ENCODE results near the gene CPNE5. TPM values are rescaled to one million over a fixed set of nuclear protein-coding genes. Genes with fewer than 3 reads are reported as not detected.

Gene CPNE5
- total RNA-seq, 3 donors from 2014 or later (not counting 1 experiment from before 2014, with no cell fraction given), result 1.2 to 8.5 (median 2.0) TPM

GRCh38 chr6:36762123-36762522, 77.1 kb downstream of the CPNE5 start:
- DNase-seq, result no peak
- intact Hi-C loops (cut with micrococcal nuclease), result no loop called here
- TF ChIP-seq CTCF (IDR thresholded peaks at IDR 0.05), result no peak
- H3K36me3 ChIP-seq (ENCODE audit: control insufficient read depth, insufficient read depth, low read length), result no peaks in the 10 kb centered on the region
- no peak for ATAC-seq
- Mint-ChIP-seq H3K27me3 (ENCODE audit: low read depth in 2 of 2) (peaks cover 0 to 6% of the 10 kb centered on the region in 2 donors), H3K27ac (no peak overlapping the region), H3K36me3 (no peaks in the 10 kb centered on the region), H3K9me3 (no peaks in the 10 kb centered on the region), H3K4me1 (peaks cover 19% of the 10 kb centered on the region in 2 donors), H3K4me3 (no peak overlapping the region)
- peaks cover 36% of the 10 kb centered on the region for H3K4me1 ChIP-seq (ENCODE audit: control insufficient read depth, insufficient read depth, low read length)
- no peaks in the 10 kb centered on the region for H3K27me3 ChIP-seq (ENCODE audit: control insufficient read depth, insufficient read depth, low read length)
- no peak overlapping the region for H3K4me3 ChIP-seq (ENCODE audit: low read length)
- 96% methylated on average over 10 of the region's 11 CpGs for WGBS (ENCODE audit: insufficient coverage)
- no peaks in the 10 kb centered on the region for H3K9me3 ChIP-seq (ENCODE audit: control insufficient read depth, insufficient read depth, low read length)
- no peak overlapping the region for H3K27ac ChIP-seq (ENCODE audit: low read length)

DNA sequence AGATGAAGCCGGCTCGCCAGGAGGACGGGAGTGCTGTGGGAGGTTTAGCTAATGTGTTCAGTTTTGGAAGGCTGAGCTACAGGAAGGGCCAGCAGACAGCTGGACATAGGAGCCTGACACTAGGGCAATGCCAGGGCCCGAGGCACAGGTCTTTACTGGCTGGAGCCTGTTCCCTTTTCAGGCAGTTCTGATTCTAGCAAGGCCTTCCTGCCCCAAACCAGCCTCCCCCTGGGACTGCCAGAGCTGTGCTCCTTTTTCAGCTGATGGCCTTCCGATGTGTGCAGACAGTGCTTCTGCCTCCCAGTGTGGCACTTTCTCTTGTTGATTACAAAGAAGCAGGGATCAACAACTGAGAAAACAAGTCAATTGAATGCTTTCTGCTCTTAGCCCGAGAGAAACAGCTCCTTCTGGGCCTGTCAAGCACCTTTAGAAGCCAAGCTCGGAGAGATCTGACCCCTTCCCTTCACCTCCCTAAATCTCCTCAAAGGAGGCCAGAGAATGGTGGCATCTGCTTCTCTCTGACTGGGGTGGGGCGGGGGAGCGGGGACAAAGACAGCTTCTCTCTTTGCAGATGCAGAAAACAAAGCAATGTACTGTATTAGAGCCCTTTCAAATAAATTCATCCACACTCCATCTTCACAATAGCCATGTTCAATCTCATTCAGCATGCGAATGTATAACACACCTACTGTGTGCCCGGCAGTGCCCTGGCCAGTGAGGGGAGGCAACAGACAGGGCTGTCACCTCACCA, 78.4 kb downstream of the CPNE5 start:
- Mint-ChIP-seq H3K36me3 (no peaks in the 10 kb centered on the region), H3K4me3 (no peak overlapping the region), H3K4me1 (peaks cover 25 to 26% of the 10 kb centered on the region in 2 donors), H3K27ac (no peak overlapping the region), H3K9me3 (no peaks in the 10 kb centered on the region), H3K27me3 (ENCODE audit: low read depth in 2 of 2) (peaks cover 0 to 6% of the 10 kb centered on the region in 2 donors)
- H3K27me3 ChIP-seq (ENCODE audit: control insufficient read depth, insufficient read depth, low read length), result no peaks in the 10 kb centered on the region
- 87% methylated on average over 11 of the region's 11 CpGs for WGBS (ENCODE audit: insufficient coverage)
- H3K36me3 ChIP-seq (ENCODE audit: control insufficient read depth, insufficient read depth, low read length), result no peaks in the 10 kb centered on the region
- no peaks in the 10 kb centered on the region for H3K9me3 ChIP-seq (ENCODE audit: control insufficient read depth, insufficient read depth, low read length)
- peaks cover 37% of the 10 kb centered on the region for H3K4me1 ChIP-seq (ENCODE audit: control insufficient read depth, insufficient read depth, low read length)
- intact Hi-C loops (cut with micrococcal nuclease), result no loop called here
- TF ChIP-seq CTCF (IDR thresholded peaks at IDR 0.05), result no peak
- DNase-seq (no peak), ATAC-seq (no peak)
- no peak overlapping the region for H3K27ac ChIP-seq (ENCODE audit: low read length)
- H3K4me3 ChIP-seq (ENCODE audit: low read length), result no peak overlapping the region

DNA sequence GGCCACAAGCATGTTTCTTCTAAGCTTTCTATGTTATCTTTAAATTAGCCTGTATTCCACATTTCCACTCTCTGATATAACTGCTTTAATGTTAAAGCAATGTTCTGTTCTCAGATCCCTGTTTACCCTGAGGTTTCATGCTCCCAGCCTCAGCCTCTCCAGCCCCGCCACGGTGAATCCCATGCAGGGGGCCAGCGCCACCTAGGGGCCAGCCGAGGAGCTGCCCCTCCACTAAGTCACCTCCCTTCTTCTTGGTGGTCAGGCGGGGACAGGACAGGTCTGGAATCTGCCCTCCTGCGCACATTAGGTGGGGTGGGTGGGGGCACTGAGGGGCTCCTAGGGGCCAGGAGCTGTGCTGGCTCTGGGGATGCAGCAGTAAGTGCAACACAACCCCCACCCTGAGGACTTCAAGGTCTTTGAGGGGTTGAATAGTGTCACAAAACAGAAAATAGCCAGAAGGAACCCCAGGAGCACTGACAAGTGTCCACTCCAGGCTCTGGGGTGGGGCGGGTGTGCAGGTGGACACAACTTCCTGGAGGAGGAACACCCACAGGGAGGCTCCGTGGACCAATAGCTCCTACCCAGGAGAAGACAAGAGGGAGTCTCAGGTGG, 80.0 kb downstream of the CPNE5 start:
- Mint-ChIP-seq H3K4me1 (peaks cover 34 to 41% of the 10 kb centered on the region in 2 donors), H3K9me3 (no peaks in the 10 kb centered on the region), H3K36me3 (no peaks in the 10 kb centered on the region), H3K27ac (peak overlapping the region in 1 of 2 donors; percentile 68), H3K27me3 (ENCODE audit: low read depth in 2 of 2) (peaks cover 0 to 6% of the 10 kb centered on the region in 2 donors), H3K4me3 (no peak overlapping the region)
- Histone ChIP-seq H3K27me3 (ENCODE audit: control insufficient read depth, insufficient read depth, low read length) (no peaks in the 10 kb centered on the region), H3K27ac (ENCODE audit: low read length) (no peak overlapping the region), H3K4me3 (ENCODE audit: low read length) (no peak overlapping the region), H3K36me3 (ENCODE audit: control insufficient read depth, insufficient read depth, low read length) (no peaks in the 10 kb centered on the region), H3K9me3 (ENCODE audit: control insufficient read depth, insufficient read depth, low read length) (no peaks in the 10 kb centered on the region), H3K4me1 (ENCODE audit: control insufficient read depth, insufficient read depth, low read length) (peaks cover 47% of the 10 kb centered on the region)
- TF ChIP-seq CTCF (IDR thresholded peaks at IDR 0.05), result peak; percentile 98
- 8% methylated on average over 6 of the region's 8 CpGs for WGBS (ENCODE audit: insufficient coverage)
- intact Hi-C loops (cut with micrococcal nuclease), result loop anchor here (2.0 to 5.0 kb wide), 3 partner anchors 136 to 337 kb away; no protein-coding TSS in a partner anchor
- DNase-seq (peak; percentile 77 to 87), ATAC-seq (peak; percentile 55 to 78 (median 60))

Data from natural killer cell (primary cell).